RWPE1 (cell line): Measurements from ENCODE around the gene BSN.

Experiments
- CTCF ChIA-PET: fragments of 350-600 bp; sonication (Branson Sonifier 250); formaldehyde crosslinking; extraction: SDS; loops from one replicate; lab custom pipeline; 2021; lab: Yijun Ruan, JAX
- POLR2A ChIA-PET: fragments of 400-600 bp; formaldehyde crosslinking; extraction: SDS; loops from one replicate; lab custom pipeline; 2020; ENCODE audit warnings: antibody characterized with exemption; ENCODE audit not compliant: low non-redundant PET; lab: Yijun Ruan, JAX
- DNase-seq: peaks from one replicate; pipeline ENCODE4 v3.0.0; 2012; ENCODE audit warnings: low spot score
- H3K27ac ChIP-seq: fragments of 450-650 bp; 2 replicates; pipeline ENCODE4 v1.5.1; 2017
- CTCF ChIP-seq: fragments of 450-650 bp; conservative IDR thresholded peaks from 2 replicates; pipeline ENCODE4 v1.5.1; 2017; ENCODE audit warnings: low read depth, mild to moderate bottlenecking

Gene BSN

GRCh38 chr3:49703443-49703927, 149.2 kb downstream of the BSN start:
- DNase-seq, result peak; percentile 58
- CTCF ChIA-PET, result interaction anchor here (0.6 to 0.9 kb wide), 3 partner anchors 95 to 202 kb away, joined by 3 to 4 read pairs (median 3); no protein-coding TSS in a partner anchor
- POLR2A ChIA-PET, result no interaction called here
- TF ChIP-seq CTCF, result peak; percentile 84
- H3K27ac ChIP-seq, result peak overlapping the region; percentile 10; the same call in 1 of the 2 replicates

- ChIA-PET POLR2A (no interaction called here), CTCF (interaction anchor here (0.6 to 0.9 kb wide), 3 partner anchors 94 to 202 kb away, joined by 3 to 4 read pairs (median 3); no protein-coding TSS in a partner anchor)
- peak overlapping the region; percentile 10; the same call in 1 of the 2 replicates for H3K27ac ChIP-seq
- no peak for DNase-seq
- TF ChIP-seq CTCF, result no peak
Observed at GRCh38 chr3:49703956-49704355, 149.7 kb downstream of the BSN start.

- DNase-seq, result no peak
- POLR2A ChIA-PET, result no interaction called here
- no peak for TF ChIP-seq CTCF
- CTCF ChIA-PET, result no interaction called here
- peak overlapping the region; percentile 10; the same call in 1 of the 2 replicates for H3K27ac ChIP-seq
Observed at GRCh38 chr3:49704629-49705028, 150.4 kb downstream of the BSN start.

GRCh38 chr3:49705390-49705960, 151.2 kb downstream of the BSN start:
- DNase-seq, result no peak
- CTCF ChIA-PET, result no interaction called here
- TF ChIP-seq CTCF, result no peak
- no peak overlapping the region; the same call in 1 of the 2 replicates for H3K27ac ChIP-seq
- POLR2A ChIA-PET, result no interaction called here

- peak overlapping the region; percentile 50 for H3K27ac ChIP-seq
- CTCF ChIA-PET, result no interaction called here
- POLR2A ChIA-PET, result no interaction called here
- TF ChIP-seq CTCF, result no peak
- DNase-seq, result no peak
Observed at GRCh38 chr3:49706456-49707112, 152.3 kb downstream of the BSN start.

GRCh38 chr3:49707113-49707480, 152.8 kb downstream of the BSN start:
- ChIA-PET CTCF (no interaction called here), POLR2A (no interaction called here)
- DNase-seq, result no peak
- TF ChIP-seq CTCF, result no peak
- H3K27ac ChIP-seq, result peak overlapping the region; percentile 50
